Astrocyte of the spinal cord (primary cell): ENCODE measurements around the gene AKAP17A.
A peak's percentile ranks its signal among the peaks of the same experiment; 100 is the strongest.

ENCODE experiments used
- DNase-seq: peaks from one replicate; pipeline ENCODE4 v3.0.0; 2011; ENCODE audit warnings: low read depth, low spot score
- H3K4me3 ChIP-seq: 2 replicates; pipeline ENCODE4 v1.5.1; 2011; ENCODE audit warnings: low read depth, mild to moderate bottlenecking, low read length, moderate library complexity
- in situ Hi-C: cut with HindIII; loops from 2 replicates; pipeline ENCODE4 v1.10.0; 2017; ENCODE audit warnings: low sequenced_read_pairs
- TF ChIP-seq, protein P1 (sequence below): IDR thresholded peaks from 2 replicates; pipeline ENCODE4 v1.5.1; 2012; ENCODE audit warnings: low read depth, mild to moderate bottlenecking, low read length, inconsistent platforms

AKAP17A gene

GRCh38 chrX:1591102-1591862, at the start of gene AKAP17A:
TSS of gene AKAP17A (plus strand) at chrX:1591604. CDS start at chrX:1593463, 1,859 bp downstream.
- in situ Hi-C loops, result no loop called here
- TF ChIP-seq, protein P1, sequence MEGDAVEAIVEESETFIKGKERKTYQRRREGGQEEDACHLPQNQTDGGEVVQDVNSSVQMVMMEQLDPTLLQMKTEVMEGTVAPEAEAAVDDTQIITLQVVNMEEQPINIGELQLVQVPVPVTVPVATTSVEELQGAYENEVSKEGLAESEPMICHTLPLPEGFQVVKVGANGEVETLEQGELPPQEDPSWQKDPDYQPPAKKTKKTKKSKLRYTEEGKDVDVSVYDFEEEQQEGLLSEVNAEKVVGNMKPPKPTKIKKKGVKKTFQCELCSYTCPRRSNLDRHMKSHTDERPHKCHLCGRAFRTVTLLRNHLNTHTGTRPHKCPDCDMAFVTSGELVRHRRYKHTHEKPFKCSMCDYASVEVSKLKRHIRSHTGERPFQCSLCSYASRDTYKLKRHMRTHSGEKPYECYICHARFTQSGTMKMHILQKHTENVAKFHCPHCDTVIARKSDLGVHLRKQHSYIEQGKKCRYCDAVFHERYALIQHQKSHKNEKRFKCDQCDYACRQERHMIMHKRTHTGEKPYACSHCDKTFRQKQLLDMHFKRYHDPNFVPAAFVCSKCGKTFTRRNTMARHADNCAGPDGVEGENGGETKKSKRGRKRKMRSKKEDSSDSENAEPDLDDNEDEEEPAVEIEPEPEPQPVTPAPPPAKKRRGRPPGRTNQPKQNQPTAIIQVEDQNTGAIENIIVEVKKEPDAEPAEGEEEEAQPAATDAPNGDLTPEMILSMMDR, result no peak
- DNase-seq, result peak; percentile 94
- H3K4me3 ChIP-seq, result peak within 1 kb of the TSS; percentile 95

DNA sequence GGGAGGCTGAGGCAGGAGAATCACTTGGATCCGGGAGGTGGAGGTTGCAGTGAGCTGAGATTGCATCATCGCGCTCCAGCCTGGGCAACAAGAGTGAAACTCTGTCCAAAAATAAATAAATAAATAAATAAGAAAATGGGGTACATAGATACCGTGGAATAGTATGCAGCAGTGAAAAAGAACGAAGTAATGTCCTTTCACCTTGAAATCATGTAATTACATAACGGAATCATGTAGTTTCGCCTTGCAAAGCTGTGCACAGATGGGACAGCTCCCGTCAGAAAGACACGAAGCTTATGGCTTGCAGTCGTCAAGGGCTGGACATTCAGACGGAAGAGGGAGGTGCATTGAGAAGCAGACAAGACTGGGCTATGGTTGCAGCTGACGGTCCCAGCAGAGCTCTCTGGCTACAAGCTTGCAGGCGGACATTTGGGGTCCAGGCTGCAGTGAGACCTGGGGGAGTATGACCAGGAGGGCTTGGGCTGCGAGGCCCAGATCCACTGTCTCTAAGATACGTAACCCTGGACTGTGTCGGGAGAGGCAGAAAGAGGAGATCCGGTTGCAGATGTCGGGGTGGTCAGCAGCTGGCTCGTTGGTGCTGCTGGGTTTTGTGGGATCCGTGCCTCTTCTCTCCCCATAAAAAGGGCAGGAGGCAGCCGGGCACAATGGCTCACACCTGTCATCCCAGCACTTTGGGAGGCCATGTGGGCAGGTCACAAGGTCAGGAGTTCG, 48.2 kb upstream of the AKAP17A start:
- in situ Hi-C loops, result no loop called here
- DNase-seq, result no peak
- H3K4me3 ChIP-seq, result no peak overlapping the region
- TF ChIP-seq, protein P1, result no peak

DNA sequence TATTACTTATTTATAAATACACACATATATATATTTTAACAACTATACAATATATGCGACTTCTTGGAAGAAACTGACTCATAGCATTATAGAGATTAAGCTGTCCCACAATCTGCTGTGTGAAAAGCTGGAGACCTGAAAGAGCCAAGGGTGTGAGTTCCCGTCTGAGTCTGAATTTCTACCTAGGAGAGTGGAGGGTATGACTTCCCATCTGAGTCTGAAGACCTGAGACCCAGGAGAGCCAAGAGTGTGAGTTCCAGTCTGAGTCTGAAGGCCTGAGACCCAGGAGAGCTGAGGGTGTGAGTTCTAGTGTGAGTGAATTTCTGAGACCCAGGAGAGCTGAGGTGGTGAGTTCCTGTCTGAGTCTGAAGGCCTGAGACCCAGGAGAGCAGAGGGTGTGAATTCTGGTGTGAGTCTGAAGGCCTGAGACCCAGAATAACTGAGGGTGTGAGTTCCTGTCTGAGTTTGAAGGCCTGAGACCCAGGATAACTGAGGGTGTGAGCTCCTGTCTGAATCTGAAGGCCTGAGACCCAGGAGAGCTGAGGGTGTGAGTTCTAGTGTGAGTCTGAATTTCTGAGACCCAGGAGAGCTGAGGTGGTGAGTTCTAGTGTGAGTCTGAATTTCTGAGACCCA, 45.5 kb upstream of the AKAP17A start:
- TF ChIP-seq, protein P1, result no peak
- DNase-seq, result no peak
- in situ Hi-C loops, result no loop called here
- H3K4me3 ChIP-seq, result no peak overlapping the region

GRCh38 chrX:1546691-1547251, 44.6 kb upstream of the AKAP17A start:
- in situ Hi-C loops, result no loop called here
- TF ChIP-seq, protein P1, result no peak
- DNase-seq, result no peak
- H3K4me3 ChIP-seq, result no peak overlapping the region

DNA sequence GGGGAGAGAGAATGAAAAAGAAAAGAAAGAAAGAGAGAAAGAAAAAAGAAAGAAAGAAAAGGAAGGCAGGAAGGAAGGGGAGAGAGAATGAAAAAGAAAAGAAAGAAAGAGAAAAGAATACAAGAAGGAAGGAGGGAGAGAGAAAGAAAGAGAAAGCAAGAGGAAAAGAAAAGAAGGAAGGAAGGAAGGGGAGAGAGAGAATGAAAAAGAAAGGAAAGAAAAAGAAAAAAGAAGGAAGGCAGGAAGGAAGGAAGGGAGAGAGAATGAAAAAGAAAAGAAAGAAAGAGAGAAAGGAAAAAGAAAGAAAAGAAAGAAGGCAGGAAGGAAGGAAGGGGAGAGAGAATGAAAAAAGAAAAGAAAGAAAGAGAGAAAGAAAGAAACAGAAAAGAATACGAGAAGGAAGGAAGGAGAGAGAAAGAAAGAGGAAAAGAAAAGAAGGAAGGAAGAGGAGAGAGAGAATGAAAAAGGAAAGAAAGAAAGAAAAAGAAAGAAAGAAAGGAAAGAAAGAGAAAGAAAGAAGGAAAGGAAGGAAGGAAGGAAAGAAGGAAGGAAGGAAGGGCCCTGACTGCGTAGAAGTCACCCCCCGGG, 39.4 kb upstream of the AKAP17A start:
- TF ChIP-seq, protein P1, result no peak
- in situ Hi-C loops, result no loop called here
- H3K4me3 ChIP-seq, result no peak overlapping the region
- no peak for DNase-seq

GRCh38 chrX:1554469-1555210, 36.8 kb upstream of the AKAP17A start:
- no peak overlapping the region for H3K4me3 ChIP-seq
- in situ Hi-C loops, result no loop called here
- DNase-seq, result no peak
- TF ChIP-seq, protein P1, result no peak
